Measurements from ENCODE around the gene THPO.

- TF ChIP-seq GATA2 (IDR thresholded peaks at IDR 0.05; ENCODE audit: low read depth, low read length), result no peak
- no peak for TF ChIP-seq GATA3 (IDR thresholded peaks at IDR 0.05; ENCODE audit: low read depth, low read length)
Measured at GRCh38 chr3:184423561-184423960, 45.6 kb upstream of the THPO start.

All from SH-SY5Y (cell line).